Superior temporal gyrus (tissue), 1 donor: ENCODE measurements around the gene DOCK7.
A peak's percentile ranks its signal among the peaks of the same experiment; 100 is the strongest.
"Not testable (repeated sequence)": the region's sequence is repeated elsewhere in the genome, so short reads cannot be mapped to it uniquely, and the experiment has no call there.

ENCODE experiments used
- DNase-seq: peaks from one replicate; pipeline ENCODE4 v3.0.0-alpha.2; 2016; ENCODE audit errors: extremely low spot score

Gene DOCK7

GRCh38 chr1:62687903-62688686 lies at the start of gene DOCK7:
Gene DOCK7 (minus strand): TSS chr1:62688386. CDS start chr1:62688264, 122 bp downstream.
- DNase-seq: peak; percentile 68

- DNase-seq: no peak
These were observed 47.4 kb upstream of the DOCK7 start for GRCh38 chr1:62735491-62736171.

GRCh38 chr1:62732331-62732730 lies 44.1 kb upstream of the DOCK7 start:
- no peak for DNase-seq

- DNase-seq: no peak
These were observed 40.8 kb upstream of the DOCK7 start for GRCh38 chr1:62728963-62729362.

GRCh38 chr1:62727656-62728407 lies 39.6 kb upstream of the DOCK7 start:
- no peak for DNase-seq

GRCh38 chr1:62726011-62726442 lies 37.8 kb upstream of the DOCK7 start:
- no peak for DNase-seq

- DNase-seq: peak; percentile 77
These were observed 37.1 kb upstream of the DOCK7 start for GRCh38 chr1:62725255-62725654.

GRCh38 chr1:62724430-62724829 lies 36.2 kb upstream of the DOCK7 start:
- DNase-seq: no peak

GRCh38 chr1:62723883-62724282 lies 35.7 kb upstream of the DOCK7 start:
- no peak for DNase-seq

GRCh38 chr1:62722796-62723195 lies 34.6 kb upstream of the DOCK7 start:
- DNase-seq: no peak

- no peak for DNase-seq
These were observed 32.9 kb upstream of the DOCK7 start for GRCh38 chr1:62720946-62721554.

- DNase-seq: not testable (repeated sequence)
These were observed 30.2 kb upstream of the DOCK7 start for GRCh38 chr1:62718400-62718799.

GRCh38 chr1:62717483-62717882 lies 29.3 kb upstream of the DOCK7 start:
- DNase-seq: no peak

- no peak for DNase-seq
These were observed 28.2 kb upstream of the DOCK7 start for GRCh38 chr1:62716397-62716796.

- no peak for DNase-seq
These were observed 24.4 kb upstream of the DOCK7 start for GRCh38 chr1:62712336-62713243.

- DNase-seq: no peak
These were observed 19.5 kb upstream of the DOCK7 start for GRCh38 chr1:62707744-62708120.

- DNase-seq: no peak
These were observed 19.0 kb upstream of the DOCK7 start for GRCh38 chr1:62706985-62707743.

- not testable (repeated sequence) for DNase-seq
These were observed 10.0 kb upstream of the DOCK7 start for GRCh38 chr1:62698161-62698560.

GRCh38 chr1:62694479-62694878 lies 6.3 kb upstream of the DOCK7 start:
- not testable (repeated sequence) for DNase-seq

GRCh38 chr1:62693123-62693522 lies 4.9 kb upstream of the DOCK7 start:
- DNase-seq: no peak
